ENCODE results near the gene DLL1. TPM values are rescaled to one million over a fixed set of nuclear protein-coding genes. Genes with fewer than 3 reads are reported as not detected.
"Not testable (repeated sequence)": the region's sequence is repeated elsewhere in the genome, so short reads cannot be mapped to it uniquely, and the experiment has no call there.

Gene DLL1
- total RNA-seq = 10 to 100 TPM; 10.7 to 12.3 TPM

- Mint-ChIP-seq H3K4me3 (peak within 1 kb of the TSS; percentile 83), H3K4me1 (ENCODE audit: low read depth) (peaks cover 54% of the 10 kb centered on the region), H3K9me3 (ENCODE audit: insufficient read depth) (no peaks in the 10 kb centered on the region), H3K27me3 (ENCODE audit: low read depth) (peaks cover 44% of the 10 kb centered on the region), H3K36me3 (ENCODE audit: low read depth) (peaks cover 20% of the 10 kb centered on the region), H3K27ac (peak within 1 kb of the TSS; percentile 78)
- peak; percentile 52 for DNase-seq
- ChIA-PET POLR2A (interaction anchor here (0.5 to 1.2 kb wide), 3 partner anchors 9 to 143 kb away, joined by 3 to 5 read pairs (median 3); no protein-coding TSS in a partner anchor), CTCF (interaction anchor here (0.9 to 2.3 kb wide), 4 partner anchors 13 to 500 kb away, joined by 3 to 6 read pairs (median 4); no protein-coding TSS in a partner anchor)
- ATAC-seq = peak; percentile 37
Measured at GRCh38 chr6:170290296-170291128, at the start of gene DLL1. DLL1 (minus strand) TSS chr6:170291078; CDS start chr6:170290139, 939 bp downstream.

GRCh38 chr6:170335199-170335598, 44.3 kb upstream of the DLL1 start:
- CTCF ChIA-PET; H3K9me3 Mint-ChIP-seq (ENCODE audit: insufficient read depth); H3K27me3 Mint-ChIP-seq (ENCODE audit: low read depth); POLR2A ChIA-PET; DNase-seq; H3K4me3 Mint-ChIP-seq; H3K27ac Mint-ChIP-seq; H3K4me1 Mint-ChIP-seq (ENCODE audit: low read depth); ATAC-seq: not testable (repeated sequence)
- peaks cover 63% of the 10 kb centered on the region for H3K36me3 Mint-ChIP-seq (ENCODE audit: low read depth)

- H3K4me1 Mint-ChIP-seq (ENCODE audit: low read depth) = no peaks in the 10 kb centered on the region
- no peaks in the 10 kb centered on the region for H3K27me3 Mint-ChIP-seq (ENCODE audit: low read depth)
- H3K27ac Mint-ChIP-seq = no peak overlapping the region
- peaks cover 54% of the 10 kb centered on the region for H3K36me3 Mint-ChIP-seq (ENCODE audit: low read depth)
- ATAC-seq (no peak), DNase-seq (no peak)
- no peak overlapping the region for H3K4me3 Mint-ChIP-seq
- POLR2A ChIA-PET = no interaction called here
- CTCF ChIA-PET = no interaction called here
- H3K9me3 Mint-ChIP-seq (ENCODE audit: insufficient read depth) = no peaks in the 10 kb centered on the region
Measured at GRCh38 chr6:170329321-170329720, 38.4 kb upstream of the DLL1 start.

GRCh38 chr6:170317718-170318117, 26.8 kb upstream of the DLL1 start:
- H3K36me3 Mint-ChIP-seq (ENCODE audit: low read depth) = peaks cover 31% of the 10 kb centered on the region
- no peaks in the 10 kb centered on the region for H3K27me3 Mint-ChIP-seq (ENCODE audit: low read depth)
- no peaks in the 10 kb centered on the region for H3K9me3 Mint-ChIP-seq (ENCODE audit: insufficient read depth)
- POLR2A ChIA-PET = interaction anchor here (0.6 to 1.3 kb wide), 2 partner anchors 12 to 60 kb away, joined by 3 read pairs; no protein-coding TSS in a partner anchor
- H3K27ac Mint-ChIP-seq = no peak overlapping the region
- no peak overlapping the region for H3K4me3 Mint-ChIP-seq
- ATAC-seq (no peak), DNase-seq (no peak)
- CTCF ChIA-PET = no interaction called here
- H3K4me1 Mint-ChIP-seq (ENCODE audit: low read depth) = peaks cover 3% of the 10 kb centered on the region

GRCh38 chr6:170317076-170317475, 26.2 kb upstream of the DLL1 start:
- Mint-ChIP-seq H3K36me3 (ENCODE audit: low read depth) (peaks cover 29% of the 10 kb centered on the region), H3K4me3 (no peak overlapping the region), H3K4me1 (ENCODE audit: low read depth) (peaks cover 7% of the 10 kb centered on the region), H3K27ac (no peak overlapping the region), H3K9me3 (ENCODE audit: insufficient read depth) (no peaks in the 10 kb centered on the region), H3K27me3 (ENCODE audit: low read depth) (no peaks in the 10 kb centered on the region)
- CTCF ChIA-PET = no interaction called here
- DNase-seq = no peak
- POLR2A ChIA-PET = interaction anchor here (1.3 kb wide), 1 partner anchor 11 kb away, joined by 3 read pairs; no protein-coding TSS in a partner anchor
- no peak for ATAC-seq

GRCh38 chr6:170316071-170316470, 25.2 kb upstream of the DLL1 start:
- ChIA-PET CTCF (no interaction called here), POLR2A (no interaction called here)
- no peak for DNase-seq
- Mint-ChIP-seq H3K4me3 (no peak overlapping the region), H3K4me1 (ENCODE audit: low read depth) (peaks cover 13% of the 10 kb centered on the region), H3K9me3 (ENCODE audit: insufficient read depth) (no peaks in the 10 kb centered on the region), H3K27me3 (ENCODE audit: low read depth) (no peaks in the 10 kb centered on the region), H3K27ac (no peak overlapping the region), H3K36me3 (ENCODE audit: low read depth) (peaks cover 31% of the 10 kb centered on the region)
- ATAC-seq = no peak

GRCh38 chr6:170314983-170315382, 24.1 kb upstream of the DLL1 start:
- ATAC-seq (no peak), DNase-seq (no peak)
- Mint-ChIP-seq H3K36me3 (ENCODE audit: low read depth) (peaks cover 29% of the 10 kb centered on the region), H3K4me1 (ENCODE audit: low read depth) (peaks cover 18% of the 10 kb centered on the region), H3K27me3 (ENCODE audit: low read depth) (no peaks in the 10 kb centered on the region), H3K9me3 (ENCODE audit: insufficient read depth) (no peaks in the 10 kb centered on the region), H3K27ac (no peak overlapping the region), H3K4me3 (no peak overlapping the region)
- ChIA-PET CTCF (no interaction called here), POLR2A (no interaction called here)

GRCh38 chr6:170313716-170314295, 22.9 kb upstream of the DLL1 start:
- Mint-ChIP-seq H3K27ac (no peak overlapping the region), H3K4me1 (ENCODE audit: low read depth) (peaks cover 22% of the 10 kb centered on the region), H3K27me3 (ENCODE audit: low read depth) (no peaks in the 10 kb centered on the region), H3K4me3 (no peak overlapping the region), H3K36me3 (ENCODE audit: low read depth) (peaks cover 26% of the 10 kb centered on the region), H3K9me3 (ENCODE audit: insufficient read depth) (no peaks in the 10 kb centered on the region)
- POLR2A ChIA-PET = no interaction called here
- CTCF ChIA-PET = no interaction called here
- ATAC-seq (no peak), DNase-seq (no peak)

- Mint-ChIP-seq H3K36me3 (ENCODE audit: low read depth) (peaks cover 26% of the 10 kb centered on the region), H3K4me1 (ENCODE audit: low read depth) (peaks cover 31% of the 10 kb centered on the region), H3K4me3 (no peak overlapping the region), H3K9me3 (ENCODE audit: insufficient read depth) (no peaks in the 10 kb centered on the region), H3K27ac (no peak overlapping the region), H3K27me3 (ENCODE audit: low read depth) (no peaks in the 10 kb centered on the region)
- ChIA-PET POLR2A (no interaction called here), CTCF (no interaction called here)
- DNase-seq (no peak), ATAC-seq (no peak)
Measured at GRCh38 chr6:170312876-170313275, 22.0 kb upstream of the DLL1 start.

GRCh38 chr6:170311696-170312095, 20.8 kb upstream of the DLL1 start:
- no peaks in the 10 kb centered on the region for H3K27me3 Mint-ChIP-seq (ENCODE audit: low read depth)
- H3K4me3 Mint-ChIP-seq = no peak overlapping the region
- ChIA-PET CTCF (no interaction called here), POLR2A (no interaction called here)
- H3K27ac Mint-ChIP-seq = no peak overlapping the region
- no peaks in the 10 kb centered on the region for H3K9me3 Mint-ChIP-seq (ENCODE audit: insufficient read depth)
- ATAC-seq = no peak
- peaks cover 39% of the 10 kb centered on the region for H3K4me1 Mint-ChIP-seq (ENCODE audit: low read depth)
- H3K36me3 Mint-ChIP-seq (ENCODE audit: low read depth) = peaks cover 19% of the 10 kb centered on the region
- no peak for DNase-seq

GRCh38 chr6:170308761-170309160, 17.9 kb upstream of the DLL1 start:
- ChIA-PET POLR2A (interaction anchor here (3.0 kb wide), 1 partner anchor 17 kb away, joined by 8 read pairs; no protein-coding TSS in a partner anchor), CTCF (interaction anchor here (2.0 kb wide), 1 partner anchor 208 kb away, joined by 7 read pairs; no protein-coding TSS in a partner anchor)
- Mint-ChIP-seq H3K36me3 (ENCODE audit: low read depth) (peaks cover 19% of the 10 kb centered on the region), H3K4me3 (peak overlapping the region; percentile 24), H3K27ac (no peak overlapping the region), H3K9me3 (ENCODE audit: insufficient read depth) (no peaks in the 10 kb centered on the region), H3K27me3 (ENCODE audit: low read depth) (peaks cover 6% of the 10 kb centered on the region), H3K4me1 (ENCODE audit: low read depth) (peaks cover 42% of the 10 kb centered on the region)
- no peak for ATAC-seq
- DNase-seq = no peak

GRCh38 chr6:170307080-170307545, 16.2 kb upstream of the DLL1 start:
- no peak for DNase-seq
- ChIA-PET CTCF (interaction anchor here (1.2 to 2.0 kb wide), 2 partner anchors 12 to 210 kb away, joined by 3 to 7 read pairs; no protein-coding TSS in a partner anchor), POLR2A (interaction anchor here (0.6 to 3.0 kb wide), 2 partner anchors 15 to 218 kb away, joined by 3 to 8 read pairs; no protein-coding TSS in a partner anchor)
- H3K4me3 Mint-ChIP-seq = peak overlapping the region; percentile 90
- H3K36me3 Mint-ChIP-seq (ENCODE audit: low read depth) = peaks cover 16% of the 10 kb centered on the region
- no peaks in the 10 kb centered on the region for H3K9me3 Mint-ChIP-seq (ENCODE audit: insufficient read depth)
- peak overlapping the region; percentile 94 for H3K27ac Mint-ChIP-seq
- no peak for ATAC-seq
- peaks cover 35% of the 10 kb centered on the region for H3K4me1 Mint-ChIP-seq (ENCODE audit: low read depth)
- H3K27me3 Mint-ChIP-seq (ENCODE audit: low read depth) = peaks cover 13% of the 10 kb centered on the region

Measured in activated CD8-positive, alpha-beta T cell treated with anti-CD3 and anti-CD28 coated beads, Interleukin-2, amount 10 ng/mL, durations not matched to agents 7 days and 5 days (primary cell).